Measurements from ENCODE around the gene IDH3G.

IDH3G gene

DNA sequence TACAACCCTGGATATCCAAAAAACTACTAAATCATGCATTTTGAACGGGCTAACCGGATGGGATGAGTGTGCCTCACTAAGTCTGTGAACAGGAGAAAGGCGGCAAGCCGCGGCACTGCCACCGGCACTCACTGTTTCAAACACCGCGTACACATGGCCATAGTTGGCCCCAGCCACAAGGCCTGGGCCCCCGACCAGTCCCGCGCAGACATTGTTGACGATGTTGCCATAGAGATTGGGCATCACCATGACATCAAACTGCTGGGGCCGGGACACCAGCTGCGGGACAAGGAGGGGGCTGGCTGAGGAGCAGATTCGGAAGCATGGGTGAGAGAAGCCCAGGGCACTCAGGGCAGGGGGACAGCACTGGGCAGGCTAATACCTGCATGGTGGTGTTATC is 7.5 kb downstream of the IDH3G start:
- TF ChIP-seq, protein P1, sequence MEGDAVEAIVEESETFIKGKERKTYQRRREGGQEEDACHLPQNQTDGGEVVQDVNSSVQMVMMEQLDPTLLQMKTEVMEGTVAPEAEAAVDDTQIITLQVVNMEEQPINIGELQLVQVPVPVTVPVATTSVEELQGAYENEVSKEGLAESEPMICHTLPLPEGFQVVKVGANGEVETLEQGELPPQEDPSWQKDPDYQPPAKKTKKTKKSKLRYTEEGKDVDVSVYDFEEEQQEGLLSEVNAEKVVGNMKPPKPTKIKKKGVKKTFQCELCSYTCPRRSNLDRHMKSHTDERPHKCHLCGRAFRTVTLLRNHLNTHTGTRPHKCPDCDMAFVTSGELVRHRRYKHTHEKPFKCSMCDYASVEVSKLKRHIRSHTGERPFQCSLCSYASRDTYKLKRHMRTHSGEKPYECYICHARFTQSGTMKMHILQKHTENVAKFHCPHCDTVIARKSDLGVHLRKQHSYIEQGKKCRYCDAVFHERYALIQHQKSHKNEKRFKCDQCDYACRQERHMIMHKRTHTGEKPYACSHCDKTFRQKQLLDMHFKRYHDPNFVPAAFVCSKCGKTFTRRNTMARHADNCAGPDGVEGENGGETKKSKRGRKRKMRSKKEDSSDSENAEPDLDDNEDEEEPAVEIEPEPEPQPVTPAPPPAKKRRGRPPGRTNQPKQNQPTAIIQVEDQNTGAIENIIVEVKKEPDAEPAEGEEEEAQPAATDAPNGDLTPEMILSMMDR (conservative IDR thresholded peaks at IDR 0.05; ENCODE audit: low read depth, low read length) = no peak
- H3K36me3 ChIP-seq (ENCODE audit: insufficient read depth) = no peaks in the 10 kb centered on the region

DNA sequence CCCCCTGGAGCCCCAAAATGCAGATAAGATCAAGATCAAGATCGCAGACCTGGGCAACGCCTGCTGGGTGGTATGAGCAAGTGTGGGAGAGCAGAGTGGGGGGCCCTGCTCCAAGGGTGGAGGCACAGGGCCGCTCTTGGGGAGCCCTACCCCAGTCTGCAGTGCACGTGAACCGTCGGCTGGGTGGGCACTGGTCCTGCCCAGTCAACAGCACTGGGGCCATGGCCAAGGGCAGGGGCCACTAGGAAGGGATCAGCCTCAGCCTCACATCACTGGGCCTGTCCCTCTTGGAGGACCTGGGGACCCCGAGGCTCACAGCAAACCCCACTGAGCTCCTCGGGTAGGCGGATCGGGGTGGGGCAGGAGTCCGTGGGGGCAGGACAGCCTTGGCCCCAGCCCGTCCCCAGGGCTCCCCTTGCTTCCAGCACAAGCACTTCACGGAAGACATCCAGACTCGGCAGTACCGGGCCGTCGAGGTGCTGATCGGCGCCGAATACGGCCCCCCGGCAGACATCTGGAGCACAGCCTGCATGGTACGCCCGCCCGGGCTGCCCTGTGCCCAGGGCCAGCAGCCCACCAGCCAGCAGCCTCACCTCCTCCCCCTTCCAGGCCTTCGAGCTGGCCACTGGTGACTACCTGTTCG is 9.7 kb downstream of the IDH3G start:
- no peaks in the 10 kb centered on the region for H4K20me1 ChIP-seq (ENCODE audit: insufficient read depth)
- no peak overlapping the region for H3K4me2 ChIP-seq
- H3K4me1 ChIP-seq (ENCODE audit: low read depth, poor library complexity, severe bottlenecking) = no peaks in the 10 kb centered on the region
- no peak overlapping the region for H2AFZ ChIP-seq (ENCODE audit: low read depth)
- no peaks in the 10 kb centered on the region for H3K36me3 ChIP-seq (ENCODE audit: insufficient read depth)
- H3K9ac ChIP-seq = no peak overlapping the region
- H3K4me3 ChIP-seq (IDR thresholded peaks at IDR 0.05; ENCODE audit: insufficient read depth, low read depth, low read length) = no peak overlapping the region
- H3K27me3 ChIP-seq (ENCODE audit: insufficient read depth, low read depth) = peaks cover 6% of the 10 kb centered on the region; the same call in 1 of the 2 replicates
- TF ChIP-seq, protein P1 (conservative IDR thresholded peaks at IDR 0.05; ENCODE audit: low read depth, low read length) = no peak
- no peak overlapping the region for H3K27ac ChIP-seq
- no peaks in the 10 kb centered on the region for H3K79me2 ChIP-seq (ENCODE audit: insufficient read depth, low read depth)

More for the DNA sequence above, 7.5 kb downstream of the IDH3G start:
- Histone ChIP-seq H3K4me2 (no peak overlapping the region), H4K20me1 (ENCODE audit: insufficient read depth) (no peaks in the 10 kb centered on the region), H3K9ac (no peak overlapping the region), H3K27ac (no peak overlapping the region), H3K79me2 (ENCODE audit: insufficient read depth, low read depth) (no peaks in the 10 kb centered on the region), H3K4me1 (ENCODE audit: low read depth, poor library complexity, severe bottlenecking) (no peaks in the 10 kb centered on the region), H2AFZ (ENCODE audit: low read depth) (no peak overlapping the region), H3K4me3 (IDR thresholded peaks at IDR 0.05; ENCODE audit: insufficient read depth, low read depth, low read length) (no peak overlapping the region), H3K27me3 (ENCODE audit: insufficient read depth, low read depth) (no peaks in the 10 kb centered on the region)

DNA sequence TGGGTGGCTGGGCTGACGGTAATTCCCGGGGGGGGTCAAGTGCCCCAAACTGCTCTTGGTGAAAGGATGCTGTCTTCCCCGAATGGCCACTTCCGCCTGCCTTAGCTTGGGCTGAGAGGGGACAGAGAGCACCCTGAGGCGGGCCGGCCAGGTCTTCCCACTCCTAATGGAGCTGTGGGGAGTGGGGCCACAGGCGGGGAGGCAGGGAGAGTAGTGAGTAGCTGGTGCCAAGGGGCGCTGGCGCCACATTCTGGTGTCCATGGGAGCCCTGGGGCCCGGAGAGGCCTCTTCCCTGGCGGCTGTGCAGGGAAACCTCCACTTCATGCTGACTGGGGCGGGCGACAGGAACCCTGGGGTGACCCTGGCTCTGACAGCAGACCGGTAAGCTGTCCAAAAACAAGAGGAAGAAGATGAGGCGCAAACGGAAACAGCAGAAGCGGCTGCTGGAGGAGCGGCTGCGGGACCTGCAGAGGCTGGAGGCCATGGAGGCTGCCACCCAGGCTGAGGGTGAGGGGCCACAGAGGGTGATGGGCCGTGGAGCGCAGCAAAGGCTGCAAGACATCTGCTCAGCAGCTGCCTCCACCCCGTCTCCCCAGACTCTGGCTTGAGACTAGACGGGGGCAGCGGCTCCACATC is 10.7 kb downstream of the IDH3G start:
- Histone ChIP-seq H3K9ac (no peak overlapping the region), H3K27me3 (ENCODE audit: insufficient read depth, low read depth) (peaks cover 6% of the 10 kb centered on the region; the same call in 1 of the 2 replicates), H2AFZ (ENCODE audit: low read depth) (no peak overlapping the region), H3K4me3 (IDR thresholded peaks at IDR 0.05; ENCODE audit: insufficient read depth, low read depth, low read length) (no peak overlapping the region), H3K27ac (no peak overlapping the region), H3K36me3 (ENCODE audit: insufficient read depth) (no peaks in the 10 kb centered on the region), H4K20me1 (ENCODE audit: insufficient read depth) (no peaks in the 10 kb centered on the region), H3K4me2 (no peak overlapping the region), H3K79me2 (ENCODE audit: insufficient read depth, low read depth) (no peaks in the 10 kb centered on the region), H3K4me1 (ENCODE audit: low read depth, poor library complexity, severe bottlenecking) (no peaks in the 10 kb centered on the region)
- TF ChIP-seq, protein P1 (conservative IDR thresholded peaks at IDR 0.05; ENCODE audit: low read depth, low read length) = no peak

DNA sequence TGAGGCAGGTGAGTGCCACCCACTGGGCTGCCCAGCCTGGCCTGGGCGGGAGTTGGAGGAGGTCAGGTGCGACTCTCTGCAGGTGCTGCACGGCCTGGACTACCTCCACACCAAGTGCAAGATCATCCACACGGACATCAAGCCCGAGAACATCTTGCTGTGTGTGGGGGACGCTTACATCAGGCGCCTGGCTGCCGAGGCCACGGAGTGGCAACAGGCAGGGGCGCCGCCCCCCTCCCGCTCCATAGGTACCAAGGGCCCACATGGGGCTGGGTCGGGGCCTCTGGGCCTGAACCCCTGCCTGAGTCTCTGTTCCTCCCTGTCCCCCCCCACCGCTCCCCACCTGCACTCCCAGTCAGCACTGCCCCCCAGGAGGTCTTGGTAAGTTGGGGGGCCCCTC is 11.3 kb downstream of the IDH3G start:
- H3K4me2 ChIP-seq = no peak overlapping the region
- no peak overlapping the region for H2AFZ ChIP-seq (ENCODE audit: low read depth)
- TF ChIP-seq, protein P1 (conservative IDR thresholded peaks at IDR 0.05; ENCODE audit: low read depth, low read length) = no peak
- no peaks in the 10 kb centered on the region for H3K4me1 ChIP-seq (ENCODE audit: low read depth, poor library complexity, severe bottlenecking)
- H3K4me3 ChIP-seq (IDR thresholded peaks at IDR 0.05; ENCODE audit: insufficient read depth, low read depth, low read length) = no peak overlapping the region
- H3K79me2 ChIP-seq (ENCODE audit: insufficient read depth, low read depth) = no peaks in the 10 kb centered on the region
- H4K20me1 ChIP-seq (ENCODE audit: insufficient read depth) = no peaks in the 10 kb centered on the region
- no peaks in the 10 kb centered on the region for H3K36me3 ChIP-seq (ENCODE audit: insufficient read depth)
- H3K27ac ChIP-seq = no peak overlapping the region
- H3K27me3 ChIP-seq (ENCODE audit: insufficient read depth, low read depth) = peaks cover 6% of the 10 kb centered on the region; the same call in 1 of the 2 replicates
- no peak overlapping the region for H3K9ac ChIP-seq

Measured in KMS-11 (cell line).